NCI-H446 (cell line): Measurements from ENCODE around the gene MARVELD3.
"Not testable (repeated sequence)": the region's sequence is repeated elsewhere in the genome, so short reads cannot be mapped to it uniquely, and the experiment has no call there.

Source experiments
- DNase-seq, 2 experiments: peaks; one replicate each; lab custom pipeline; 2025; lab: John Stamatoyannopoulos, UW

MARVELD3 gene

DNA sequence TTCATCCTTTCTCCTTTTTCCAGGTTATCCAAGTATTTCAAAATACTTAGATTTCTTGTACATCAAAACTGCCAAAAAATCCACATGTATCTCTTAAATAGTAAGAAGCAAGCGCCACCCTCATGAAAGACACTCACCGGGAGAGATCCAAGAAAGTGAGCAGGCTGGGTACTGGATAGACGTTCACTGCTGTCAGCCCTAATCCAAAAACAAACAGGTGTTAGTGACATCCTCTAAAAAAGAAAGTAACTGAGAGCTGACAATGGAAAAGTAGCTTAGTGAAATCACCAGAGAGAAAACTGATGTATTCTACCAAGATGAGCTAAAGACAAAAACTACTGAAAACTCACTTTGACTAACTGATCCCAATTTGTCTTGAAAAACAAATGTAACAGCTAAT is 46.1 kb downstream of the MARVELD3 start:
- no peak for DNase-seq

DNA sequence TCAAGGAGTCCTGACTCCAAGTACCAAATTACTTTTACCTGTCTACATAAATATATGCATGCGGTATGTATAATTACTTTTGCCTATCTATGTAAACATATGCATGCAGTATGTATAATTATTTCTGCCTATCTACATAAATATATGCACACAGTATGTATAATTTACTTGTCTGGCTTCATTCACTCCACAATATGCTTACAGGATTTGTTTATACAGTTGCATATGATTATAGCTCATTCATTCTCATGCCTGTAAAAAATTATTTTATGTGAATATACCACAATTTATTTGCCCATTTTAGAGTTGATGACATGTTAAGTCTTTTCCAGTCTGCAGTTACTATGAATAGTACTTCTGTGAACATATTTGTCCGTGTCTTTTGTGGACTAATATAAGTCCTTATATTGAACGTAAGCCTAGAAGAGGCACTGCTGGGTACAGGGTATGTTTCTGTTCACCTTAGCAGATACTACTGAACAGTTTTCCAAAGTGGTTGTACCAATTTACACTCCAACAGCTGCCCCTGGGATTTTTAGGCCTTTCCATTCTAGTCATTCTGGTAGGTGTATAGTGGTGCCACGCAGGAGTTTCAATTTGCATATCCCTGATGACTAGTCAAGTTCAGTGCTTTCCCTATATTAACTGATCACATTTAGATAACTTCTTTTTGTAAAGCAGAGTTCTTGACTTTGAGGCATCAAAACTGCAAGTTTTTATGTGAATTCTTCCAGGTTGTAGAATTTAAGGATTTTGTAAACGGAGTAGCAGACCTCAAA is 47.0 kb downstream of the MARVELD3 start:
- no peak for DNase-seq

DNA sequence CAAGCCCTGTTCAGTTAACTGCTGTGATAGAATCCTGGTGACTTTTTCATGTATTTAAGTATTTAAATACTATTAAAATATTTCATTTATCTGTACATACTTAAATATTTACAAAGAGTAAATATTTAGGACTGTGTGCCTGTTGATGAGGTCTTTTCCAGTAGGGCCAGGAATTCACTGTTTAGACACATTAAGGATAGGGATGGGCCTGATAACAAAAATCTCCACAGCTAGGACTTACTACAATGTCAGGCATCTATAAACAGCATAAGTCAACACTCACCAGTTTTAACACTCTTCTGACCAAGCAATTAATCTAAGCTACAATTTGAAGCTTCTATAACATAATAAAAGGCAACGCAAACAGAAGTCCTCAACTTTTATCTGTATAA is 47.6 kb downstream of the MARVELD3 start:
- DNase-seq = no peak

DNA sequence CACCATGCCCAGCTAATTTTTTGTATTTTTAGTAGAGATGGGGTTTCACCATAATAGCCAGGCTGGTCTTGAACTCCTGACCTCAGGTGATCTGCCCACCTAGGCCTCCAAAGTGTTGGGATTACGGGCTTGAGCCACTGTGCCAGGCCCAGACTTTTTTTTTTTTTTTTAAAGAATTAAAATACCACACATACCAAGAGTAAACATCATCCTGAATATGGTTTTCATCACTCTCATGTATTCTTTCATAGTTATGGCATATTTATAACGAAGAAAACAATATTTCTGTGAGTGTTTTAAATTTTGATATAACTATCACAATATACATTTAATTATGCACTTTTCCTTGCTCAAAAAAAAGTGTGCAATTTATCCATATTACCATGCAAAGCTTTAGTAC is 48.2 kb downstream of the MARVELD3 start:
- DNase-seq = no peak

DNA sequence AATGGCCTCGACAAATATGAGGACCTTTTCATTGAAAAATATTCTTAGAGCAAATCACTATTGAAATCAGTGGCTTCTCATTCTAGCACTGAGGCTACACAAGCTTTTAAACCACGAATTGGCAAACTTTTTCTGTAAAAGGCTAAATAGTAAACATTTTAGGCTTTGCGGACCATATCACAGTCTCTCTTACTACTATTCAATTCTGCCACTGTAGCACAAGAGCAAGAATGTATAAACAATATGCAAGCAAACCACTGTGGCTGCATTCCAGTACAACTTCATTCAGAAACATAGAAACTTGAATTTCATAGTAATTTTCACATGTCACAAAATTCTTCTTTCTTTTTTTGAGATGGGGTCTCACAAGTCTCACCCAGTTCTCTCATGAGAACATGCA is 49.4 kb downstream of the MARVELD3 start:
- DNase-seq = no peak

DNA sequence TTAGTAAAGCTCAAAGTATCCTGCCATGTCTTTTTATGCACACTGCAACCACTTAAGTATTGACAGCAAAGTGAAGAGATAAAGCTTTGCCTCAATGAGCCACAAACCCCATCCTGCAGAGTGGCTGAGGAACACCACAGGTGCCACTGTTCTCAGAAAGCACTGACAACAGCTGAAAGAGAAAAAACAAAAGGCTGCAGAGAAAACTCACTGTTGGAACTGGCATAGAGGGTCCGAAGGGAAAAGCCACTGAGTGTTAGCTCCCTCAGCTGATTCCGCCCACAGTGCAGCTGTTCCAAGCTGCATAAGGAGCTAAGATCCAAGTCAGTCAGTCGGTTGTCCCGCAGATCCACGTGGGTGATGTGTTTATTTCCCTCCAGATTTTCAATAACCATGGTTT is 50.3 kb downstream of the MARVELD3 start:
- no peak for DNase-seq

DNA sequence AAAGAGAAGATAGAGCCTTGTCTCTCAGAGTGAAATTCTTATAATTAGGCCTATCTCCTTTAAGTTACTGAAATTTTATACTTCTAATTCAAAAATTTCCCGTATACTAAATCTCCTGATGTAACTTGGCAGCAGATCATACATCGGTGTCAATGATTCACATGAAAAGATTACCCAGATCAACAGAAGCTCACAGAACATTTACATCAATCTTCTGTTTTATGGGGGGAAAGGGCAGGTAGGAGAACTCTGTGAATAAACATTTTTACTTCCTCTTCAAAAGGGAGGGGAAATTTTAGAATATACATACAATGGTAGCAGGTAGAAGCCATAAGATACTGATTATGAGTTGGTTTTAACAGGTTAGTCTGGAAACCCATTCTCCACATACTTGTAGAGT is 55.4 kb downstream of the MARVELD3 start:
- DNase-seq = no peak

DNA sequence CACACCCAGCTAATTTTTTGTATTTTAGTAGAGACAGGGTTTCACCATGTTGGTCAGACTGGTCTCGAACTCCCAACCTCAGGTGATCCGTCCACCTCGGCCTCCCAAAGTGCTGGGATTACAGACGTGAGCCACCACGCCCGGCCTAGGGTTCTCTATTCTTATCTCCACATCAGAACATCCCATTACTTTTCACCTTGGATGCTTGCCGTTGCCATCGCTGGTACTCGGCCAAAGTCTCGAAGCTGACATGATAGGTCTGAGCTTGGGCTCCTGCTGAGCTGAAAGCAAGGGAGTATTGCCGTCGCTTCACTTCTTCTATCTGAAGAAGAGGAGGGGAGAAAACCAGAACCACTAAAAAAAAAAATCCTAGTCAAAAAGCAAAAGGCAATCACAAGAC is 58.3 kb downstream of the MARVELD3 start:
- DNase-seq = not testable (repeated sequence)
